ENCODE results near the gene BUB1. TPM values are rescaled to one million over a fixed set of nuclear protein-coding genes. Genes with fewer than 3 reads are reported as not detected.

BUB1 gene
- total and polyA plus RNA-seq, 2 experiments from 2014 or later, result 13.0 to 21.3 TPM

DNA sequence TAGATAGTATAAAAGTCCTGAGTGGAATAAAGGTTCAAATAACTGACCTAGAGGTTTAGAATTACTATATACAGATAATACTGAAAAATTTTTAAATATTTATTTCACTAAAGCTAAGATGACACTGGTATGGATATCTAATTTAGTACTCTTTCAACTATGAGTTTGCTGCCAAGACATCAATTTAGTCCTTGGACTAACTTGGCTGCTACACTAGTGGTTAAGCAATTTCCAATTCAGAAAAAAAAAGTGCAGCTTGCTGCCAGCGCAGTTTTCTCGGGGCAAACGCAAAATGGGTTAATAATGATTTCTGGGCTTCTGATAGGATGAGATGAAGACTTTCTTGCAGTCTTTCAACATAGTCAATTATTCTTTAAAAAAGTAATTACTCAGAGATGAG is 10.8 kb downstream of the BUB1 start:
- no peaks in the 10 kb centered on the region for H4K20me1 ChIP-seq (ENCODE audit: insufficient read depth)
- peaks cover 7% of the 10 kb centered on the region for H3K4me1 ChIP-seq (ENCODE audit: insufficient read depth)
- no peak overlapping the region for H3K4me3 ChIP-seq
- DNase-seq, result no peak
- TF ChIP-seq EZH2phosphoT487 (IDR thresholded peaks at IDR 0.05; ENCODE audit: insufficient read depth, low read depth) (no peak), EZH2 (IDR thresholded peaks at IDR 0.05; ENCODE audit: insufficient read depth, poor library complexity, severe bottlenecking) (no peak)
- no peaks in the 10 kb centered on the region for H3K9me3 ChIP-seq (ENCODE audit: low read depth)
- no peaks in the 10 kb centered on the region for H3K9me2 ChIP-seq (ENCODE audit: insufficient read depth)
- H3K9ac ChIP-seq, result no peak overlapping the region
- H3K79me2 ChIP-seq (ENCODE audit: insufficient read depth), result peaks cover 8% of the 10 kb centered on the region; the same call in 1 of the 2 replicates
- H2AFZ ChIP-seq, result 0 out of 2 replicates have a peak overlapping the region, but pooled peaks have one; percentile 28
- H3K36me3 ChIP-seq (ENCODE audit: low read depth), result no peaks in the 10 kb centered on the region
- 56 to 65% methylated on average over 3 of the region's 3 CpGs for WGBS, 2 experiments (ENCODE audit: low coverage in 1 of 2, low lambda C conversion rate in 2 of 2, missing lambda C conversion rate in 2 of 2)
- H3K4me2 ChIP-seq (ENCODE audit: unreplicated experiment), result no peak overlapping the region
- in situ Hi-C loops (cut with MboI), result no loop called here
- H3F3A ChIP-seq (ENCODE audit: insufficient read depth), result no peaks in the 10 kb centered on the region
- H3K27me3 ChIP-seq (replicated peaks; ENCODE audit: insufficient read depth), result no peaks in the 10 kb centered on the region
- H3K27ac ChIP-seq, result no peak overlapping the region

DNA sequence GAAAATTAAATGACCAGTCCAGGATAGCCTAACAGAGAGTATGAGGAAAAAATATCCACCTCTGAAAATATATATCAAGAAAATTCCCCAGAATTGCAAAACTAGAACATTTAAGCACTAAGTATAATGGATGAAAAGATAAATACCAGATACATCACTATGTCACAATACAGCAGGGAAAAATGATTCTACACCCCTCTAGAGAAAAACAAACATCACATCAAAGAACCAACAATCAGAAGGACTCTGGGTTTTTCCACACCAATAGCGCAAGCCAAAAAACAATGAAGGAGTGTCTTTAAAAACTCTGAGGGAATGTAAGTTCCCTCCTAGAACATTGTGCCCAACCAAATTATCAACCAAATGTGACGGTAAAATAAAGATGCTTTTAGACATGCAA is 13.7 kb downstream of the BUB1 start:
- Histone ChIP-seq H3K4me1 (ENCODE audit: insufficient read depth) (peaks cover 16% of the 10 kb centered on the region), H3K4me2 (ENCODE audit: unreplicated experiment) (no peak overlapping the region), H3K27me3 (replicated peaks; ENCODE audit: insufficient read depth) (no peaks in the 10 kb centered on the region), H3K79me2 (ENCODE audit: insufficient read depth) (peaks cover 8% of the 10 kb centered on the region; the same call in 1 of the 2 replicates), H4K20me1 (ENCODE audit: insufficient read depth) (no peaks in the 10 kb centered on the region), H3F3A (ENCODE audit: insufficient read depth) (no peaks in the 10 kb centered on the region), H3K9ac (no peak overlapping the region), H3K4me3 (no peak overlapping the region), H3K9me3 (ENCODE audit: low read depth) (no peaks in the 10 kb centered on the region), H3K36me3 (ENCODE audit: low read depth) (0 out of 2 replicates have a peak, but pooled peaks cover 3% of the 10 kb centered on the region), H3K9me2 (ENCODE audit: insufficient read depth) (no peaks in the 10 kb centered on the region), H3K27ac (no peak overlapping the region), H2AFZ (no peak overlapping the region)
- no peak for DNase-seq
- WGBS, 2 experiments (ENCODE audit: low coverage in 1 of 2, low lambda C conversion rate in 2 of 2, missing lambda C conversion rate in 2 of 2), result 97% methylated on average over 2 of the region's 2 CpGs
- TF ChIP-seq EZH2phosphoT487 (IDR thresholded peaks at IDR 0.05; ENCODE audit: insufficient read depth, low read depth), result no peak
- no peak for TF ChIP-seq EZH2 (IDR thresholded peaks at IDR 0.05; ENCODE audit: insufficient read depth, poor library complexity, severe bottlenecking)
- in situ Hi-C loops (cut with MboI), result no loop called here

DNA sequence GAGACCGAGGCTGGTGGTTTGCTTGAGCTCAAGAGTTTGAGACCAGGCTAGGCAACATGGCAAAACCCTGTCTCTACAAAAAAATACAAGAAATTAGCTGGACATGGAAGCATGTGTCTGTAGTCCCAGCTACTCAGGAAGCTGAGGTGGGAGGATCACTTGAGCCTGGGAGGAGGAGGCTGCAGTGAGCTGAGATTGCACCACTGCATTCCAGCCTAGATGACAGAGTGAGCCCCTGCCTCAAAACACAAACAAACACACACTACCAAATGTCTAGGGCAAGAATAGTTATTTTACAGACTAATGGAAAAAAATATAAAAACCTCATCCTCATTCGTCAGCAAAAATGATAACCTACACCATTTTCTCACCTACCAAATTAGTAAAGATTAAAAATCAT is 15.3 kb downstream of the BUB1 start:
- Histone ChIP-seq H3K27me3 (replicated peaks; ENCODE audit: insufficient read depth) (no peaks in the 10 kb centered on the region), H3F3A (ENCODE audit: insufficient read depth) (no peaks in the 10 kb centered on the region), H3K4me2 (ENCODE audit: unreplicated experiment) (no peak overlapping the region), H3K9me3 (ENCODE audit: low read depth) (no peaks in the 10 kb centered on the region), H3K9ac (no peak overlapping the region), H4K20me1 (ENCODE audit: insufficient read depth) (no peaks in the 10 kb centered on the region), H3K4me1 (ENCODE audit: insufficient read depth) (peaks cover 19% of the 10 kb centered on the region), H3K4me3 (no peak overlapping the region), H3K27ac (no peak overlapping the region), H2AFZ (peak overlapping the region; percentile 56; the same call in 1 of the 2 replicates), H3K36me3 (ENCODE audit: low read depth) (peaks cover 7% of the 10 kb centered on the region; the same call in 1 of the 2 replicates), H3K79me2 (ENCODE audit: insufficient read depth) (peaks cover 8% of the 10 kb centered on the region; the same call in 1 of the 2 replicates), H3K9me2 (ENCODE audit: insufficient read depth) (no peaks in the 10 kb centered on the region)
- in situ Hi-C loops (cut with MboI), result no loop called here
- no peak for TF ChIP-seq EZH2 (IDR thresholded peaks at IDR 0.05; ENCODE audit: insufficient read depth, poor library complexity, severe bottlenecking)
- no peak for TF ChIP-seq EZH2phosphoT487 (IDR thresholded peaks at IDR 0.05; ENCODE audit: insufficient read depth, low read depth)
- no peak for DNase-seq
- WGBS, 2 experiments (ENCODE audit: low coverage in 1 of 2, low lambda C conversion rate in 2 of 2, missing lambda C conversion rate in 2 of 2), result 98 to 100% methylated on average over 2 of the region's 2 CpGs

DNA sequence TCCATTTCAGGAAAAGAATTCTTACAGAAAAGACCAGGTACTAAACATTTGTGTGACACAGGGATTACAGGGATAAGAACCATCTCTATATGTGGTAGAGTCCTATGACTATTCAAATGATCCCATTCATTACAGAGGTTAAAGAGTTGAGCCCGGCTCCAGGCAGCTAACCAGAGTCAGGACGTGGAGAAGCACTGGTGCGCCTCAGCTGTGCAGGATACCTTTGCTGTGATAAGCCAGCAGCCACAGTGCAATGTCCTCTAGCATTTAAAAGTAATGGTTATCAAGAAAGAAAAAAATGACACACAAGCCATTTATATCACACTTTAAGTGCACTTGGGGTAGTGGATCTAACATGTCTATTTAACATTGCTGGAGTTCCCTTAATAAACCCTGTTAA is 17.3 kb downstream of the BUB1 start:
- H3K4me3 ChIP-seq, result no peak overlapping the region
- in situ Hi-C loops (cut with MboI), result no loop called here
- TF ChIP-seq EZH2 (IDR thresholded peaks at IDR 0.05; ENCODE audit: insufficient read depth, poor library complexity, severe bottlenecking) (no peak), EZH2phosphoT487 (IDR thresholded peaks at IDR 0.05; ENCODE audit: insufficient read depth, low read depth) (no peak)
- no peak for DNase-seq
- no peak overlapping the region for H2AFZ ChIP-seq
- H3K4me2 ChIP-seq (ENCODE audit: unreplicated experiment), result no peak overlapping the region
- H3K9me3 ChIP-seq (ENCODE audit: low read depth), result no peaks in the 10 kb centered on the region
- peaks cover 7% of the 10 kb centered on the region; the same call in 1 of the 2 replicates for H3K36me3 ChIP-seq (ENCODE audit: low read depth)
- H3K4me1 ChIP-seq (ENCODE audit: insufficient read depth), result peaks cover 24% of the 10 kb centered on the region
- no peaks in the 10 kb centered on the region for H3F3A ChIP-seq (ENCODE audit: insufficient read depth)
- H3K27me3 ChIP-seq (replicated peaks; ENCODE audit: insufficient read depth), result no peaks in the 10 kb centered on the region
- peaks cover 8% of the 10 kb centered on the region; the same call in 1 of the 2 replicates for H3K79me2 ChIP-seq (ENCODE audit: insufficient read depth)
- no peaks in the 10 kb centered on the region for H4K20me1 ChIP-seq (ENCODE audit: insufficient read depth)
- no peak overlapping the region for H3K27ac ChIP-seq
- no peak overlapping the region for H3K9ac ChIP-seq
- H3K9me2 ChIP-seq (ENCODE audit: insufficient read depth), result no peaks in the 10 kb centered on the region
- WGBS, 2 experiments (ENCODE audit: low coverage in 1 of 2, low lambda C conversion rate in 2 of 2, missing lambda C conversion rate in 2 of 2), result 98 to 99% methylated on average over 3 of the region's 3 CpGs

Data from GM23248 (cell line).